IMR-90 (cell line): ENCODE results near the gene USP10. TPM values are rescaled to one million over a fixed set of nuclear protein-coding genes. Genes with fewer than 3 reads are reported as not detected.

Experiments
- ATAC-seq: fragments of 200-7000 bp; cut with Tn5 transposase; 2 replicates; pipeline ENCODE4 v1.9.1; 2020; ENCODE audit warnings: low read depth, mild to moderate bottlenecking, moderate library complexity
- BruUV-seq: library from RNA; stranded (reverse); fragments of 400-500 nt; replicated peaks from 2 replicates; lab custom pipeline; 2021; lab: Mats Ljungman, UMichigan
- CTCF ChIA-PET: fragments of 300-600 bp; formaldehyde crosslinking; extraction: SDS; loops from one replicate; lab custom pipeline; 2021; ENCODE audit warnings: antibody characterized with exemption; lab: Yijun Ruan, JAX
- POLR2A ChIA-PET: fragments of 300-600 bp; sonication (Branson Sonifier 250); formaldehyde crosslinking; loops from one replicate; lab custom pipeline; 2022; ENCODE audit warnings: antibody characterized with exemption; ENCODE audit not compliant: unreplicated experiment; lab: Charles Lee
- DNase-seq: peaks from one replicate; pipeline ENCODE4 v3.0.0; 2013
- H2AFZ ChIP-seq: replicated peaks from 2 replicates; pipeline ENCODE3; 2013; ENCODE audit warnings: low read length, mild to moderate bottlenecking; ENCODE audit not compliant: poor library complexity
- H2AK5ac ChIP-seq: 2 replicates; pipeline ENCODE4 v1.6.1; 2013; ENCODE audit warnings: low read depth, low read length, inconsistent platforms
- H2AK9ac ChIP-seq: replicated peaks from 2 replicates; pipeline ENCODE3; 2013; ENCODE audit warnings: mild to moderate bottlenecking, low read depth, low read length, moderate library complexity; ENCODE audit not compliant: poor library complexity
- H2BK120ac ChIP-seq: 2 replicates; pipeline ENCODE4 v1.6.1; 2013; ENCODE audit warnings: low read depth, low read length, inconsistent platforms
- H2BK15ac ChIP-seq: 3 replicates; pipeline ENCODE4 v1.6.1; 2013; ENCODE audit warnings: low read depth, low read length, inconsistent platforms
- H2BK20ac ChIP-seq: 2 replicates; pipeline ENCODE4 v1.6.1; 2013; ENCODE audit warnings: low read depth, mild to moderate bottlenecking, inconsistent platforms, low read length, moderate library complexity
- H2BK5ac ChIP-seq: 2 replicates; pipeline ENCODE4 v1.6.1; 2013; ENCODE audit warnings: mild to moderate bottlenecking, low read depth, low read length, inconsistent platforms; ENCODE audit not compliant: poor library complexity, severe bottlenecking
- H3K14ac ChIP-seq: replicated peaks from 2 replicates; pipeline ENCODE4 v1.6.1; 2013; ENCODE audit warnings: low read depth, low read length, inconsistent platforms
- H3K18ac ChIP-seq: 2 replicates; pipeline ENCODE4 v1.6.1; 2013; ENCODE audit warnings: low read depth, low read length, control low read depth
- H3K23ac ChIP-seq: 2 replicates; pipeline ENCODE4 v1.6.1; 2013; ENCODE audit warnings: low read depth, low read length, inconsistent platforms
- H3K27ac ChIP-seq: 2 replicates; pipeline ENCODE4 v1.5.1; 2013; ENCODE audit warnings: mild to moderate bottlenecking, control low read depth, low read length; ENCODE audit not compliant: insufficient read depth
- H3K27me3 ChIP-seq: 2 replicates; pipeline ENCODE4 v1.6.1; 2013; ENCODE audit warnings: low read length; ENCODE audit not compliant: control insufficient read depth, insufficient read depth
- H3K36me3 ChIP-seq: 2 replicates; pipeline ENCODE4 v1.6.1; 2013; ENCODE audit warnings: low read length, mixed read lengths; ENCODE audit not compliant: control insufficient read depth, insufficient read depth
- H3K4ac ChIP-seq: 2 replicates; pipeline ENCODE4 v1.6.1; 2013; ENCODE audit warnings: low read depth, low read length, inconsistent platforms
- H3K4me1 ChIP-seq: 2 replicates; pipeline ENCODE4 v1.6.1; 2013; ENCODE audit warnings: low read length, mixed read lengths; ENCODE audit not compliant: control insufficient read depth, insufficient read depth
- H3K4me2 ChIP-seq: 2 replicates; pipeline ENCODE4 v1.6.1; 2013; ENCODE audit warnings: low read depth, mild to moderate bottlenecking, control low read depth, low read length, moderate library complexity
- H3K4me3 ChIP-seq: 2 replicates; pipeline ENCODE4 v1.5.1; 2013; ENCODE audit warnings: low read depth, mild to moderate bottlenecking, control low read depth, low read length, moderate library complexity; ENCODE audit not compliant: insufficient read depth
- H3K56ac ChIP-seq: 2 replicates; pipeline ENCODE4 v1.6.1; 2013; ENCODE audit warnings: low read length, inconsistent platforms; ENCODE audit not compliant: insufficient read depth; ENCODE audit errors: extremely low read depth
- H3K79me1 ChIP-seq, 2 experiments: 2 replicates each; pipeline ENCODE4 v1.6.1; 2013; ENCODE audit warnings: low read length in 2 of 2, inconsistent platforms in 1 of 2, low read depth in 1 of 2
- H3K9ac ChIP-seq: 2 replicates; pipeline ENCODE4 v1.6.1; 2013; ENCODE audit warnings: low read depth, low read length, control low read depth
- H3K9me1 ChIP-seq: 2 replicates; pipeline ENCODE4 v1.6.1; 2013; ENCODE audit warnings: low read length, inconsistent platforms; ENCODE audit not compliant: insufficient read depth
- H3K9me3 ChIP-seq: 2 replicates; pipeline ENCODE4 v1.6.1; 2013; ENCODE audit warnings: low read length; ENCODE audit not compliant: control insufficient read depth, insufficient read depth
- H4K20me1 ChIP-seq: 2 replicates; pipeline ENCODE4 v1.6.1; 2013; ENCODE audit warnings: low read length, inconsistent platforms; ENCODE audit not compliant: insufficient read depth
- H4K5ac ChIP-seq: 2 replicates; pipeline ENCODE4 v1.6.1; 2013; ENCODE audit warnings: mild to moderate bottlenecking, low read depth, low read length, control low read depth
- H4K8ac ChIP-seq, 2 experiments: 2 replicates each; pipeline ENCODE4 v1.6.1; 2013; ENCODE audit warnings: low read depth in 2 of 2, low read length in 2 of 2, control low read depth in 1 of 2, inconsistent platforms in 1 of 2
- H4K91ac ChIP-seq: 2 replicates; pipeline ENCODE4 v1.6.1; 2013; ENCODE audit warnings: low read depth, low read length, inconsistent platforms; ENCODE audit not compliant: insufficient read depth
- MAFK ChIP-seq: IDR thresholded peaks from 2 replicates; pipeline ENCODE4 v1.6.1; 2012; ENCODE audit warnings: low read depth, low read length, improper control_type of control experiment
- MAZ ChIP-seq: IDR thresholded peaks from 2 replicates; pipeline ENCODE4 v1.6.1; 2012; ENCODE audit warnings: low read depth, mild to moderate bottlenecking, low read length, improper control_type of control experiment, moderate library complexity, borderline replicate concordance
- RAD21 ChIP-seq: IDR thresholded peaks from 2 replicates; pipeline ENCODE4 v1.6.1; 2012; ENCODE audit warnings: low read length, improper control_type of control experiment
- RCOR1 ChIP-seq: IDR thresholded peaks from 2 replicates; pipeline ENCODE4 v1.6.1; 2012; ENCODE audit warnings: mild to moderate bottlenecking, low read length, improper control_type of control experiment; ENCODE audit not compliant: insufficient replicate concordance
- RFX5 ChIP-seq: IDR thresholded peaks from 2 replicates; pipeline ENCODE4 v1.8.0; 2012; ENCODE audit warnings: low read depth, mild to moderate bottlenecking, low read length, moderate library complexity
- WGBS, 2 experiments: methylation state at CpG; one replicate each; pipeline versions ENCODE4 v1.1.5 to v1.1.7; 2013; ENCODE audit warnings: missing lambda C conversion rate in 2 of 2; ENCODE audit not compliant: insufficient read length in 1 of 2; ENCODE audit errors: extremely low coverage in 2 of 2; 5-methylcytosine and 5-hydroxymethylcytosine counted together
- dilution Hi-C: fragments of 300-500 bp; cut with HindIII; formaldehyde crosslinking; loops from one replicate; pipeline ENCODE4 v1.14.3; 2018; ENCODE audit warnings: low sequenced_read_pairs; ENCODE audit not compliant: unreplicated experiment
- in situ Hi-C: fragments of 300-500 bp; cut with MboI; formaldehyde crosslinking; loops from 3 replicates; pipeline ENCODE4 v1.14.3; 2019; ENCODE audit warnings: low sequenced_read_pairs, inconsistent platforms, mixed read lengths
- intact Hi-C: fragments of 100-400 bp; cut with micrococcal nuclease; formaldehyde crosslinking; loops from 2 replicates; pipeline ENCODE4 v1.10.0; 2022
- polyA plus RNA-seq, 3 experiments: library from polyadenylated mRNA; depleted of rRNA; stranded (reverse); fragments of >200 nt; gene quantifications; 2 replicates each; pipeline ENCODE4 v1.2.3, GENCODE V29; 2012; ENCODE audit warnings: low replicate concordance in 1 of 3
- total RNA-seq: library from RNA; depleted of rRNA; stranded (reverse); fragments of >200 nt; gene quantifications from 2 replicates; pipeline ENCODE4 v1.2.3, GENCODE V29; 2012
- TF ChIP-seq, protein P1 (sequence below): fragments of 150-350 bp; IDR thresholded peaks from 2 replicates; pipeline ENCODE4 v1.6.1; 2016; ENCODE audit warnings: low read depth, mild to moderate bottlenecking, low read length, moderate library complexity, borderline replicate concordance

Gene USP10
- total and polyA plus RNA-seq, 2 of the 4 experiments (the other 2 are of a cell fraction) = 54.3 to 79.0 TPM

DNA sequence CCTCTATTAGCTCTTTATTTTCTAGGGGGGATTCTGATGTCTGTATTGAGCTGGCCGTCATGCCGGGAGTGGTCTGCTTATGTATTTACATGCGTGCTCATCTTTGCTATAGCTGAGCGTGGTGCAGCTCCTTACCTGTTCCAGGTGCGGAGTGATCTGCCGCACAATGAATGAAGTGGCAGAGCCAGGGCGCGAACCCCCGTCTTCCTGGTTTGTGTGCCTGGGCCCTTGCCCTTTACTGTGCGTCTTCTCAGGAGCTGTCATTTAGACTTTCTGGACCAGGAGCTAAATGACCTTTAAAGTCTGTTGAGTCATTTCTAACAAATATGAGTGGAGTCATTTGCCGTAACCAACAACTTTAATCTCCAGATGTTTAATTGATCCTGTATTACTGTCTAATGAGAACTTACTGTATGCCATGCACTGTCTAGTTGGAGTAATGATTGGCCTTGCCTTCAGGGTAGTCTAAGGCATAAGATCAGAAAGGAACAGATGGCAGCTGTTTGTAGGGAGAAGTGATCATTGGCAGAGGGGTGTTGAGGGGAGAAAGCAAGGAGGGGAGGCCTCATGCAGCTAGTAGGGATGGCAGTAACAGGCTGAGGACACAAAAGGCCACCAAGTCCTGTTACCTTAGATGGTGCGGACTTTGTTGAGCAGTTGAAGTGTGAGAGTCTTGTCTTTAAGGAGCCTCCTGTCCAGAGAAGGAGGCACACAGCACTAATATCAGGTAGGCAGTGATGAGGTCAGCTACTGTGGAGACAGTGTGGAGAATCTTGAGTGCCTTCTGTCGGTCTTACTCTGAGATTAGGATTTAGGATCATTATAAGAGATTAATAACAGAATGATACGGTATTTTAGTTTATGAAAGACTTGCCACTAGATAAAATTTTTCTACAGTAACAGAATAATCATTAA is 53.9 kb downstream of the USP10 start:
- in situ Hi-C loops = no loop called here
- H3K9me3 ChIP-seq = no peaks in the 10 kb centered on the region
- no peak for TF ChIP-seq RFX5
- TF ChIP-seq RCOR1 = no peak
- TF ChIP-seq MAFK = no peak
- TF ChIP-seq, protein P1, sequence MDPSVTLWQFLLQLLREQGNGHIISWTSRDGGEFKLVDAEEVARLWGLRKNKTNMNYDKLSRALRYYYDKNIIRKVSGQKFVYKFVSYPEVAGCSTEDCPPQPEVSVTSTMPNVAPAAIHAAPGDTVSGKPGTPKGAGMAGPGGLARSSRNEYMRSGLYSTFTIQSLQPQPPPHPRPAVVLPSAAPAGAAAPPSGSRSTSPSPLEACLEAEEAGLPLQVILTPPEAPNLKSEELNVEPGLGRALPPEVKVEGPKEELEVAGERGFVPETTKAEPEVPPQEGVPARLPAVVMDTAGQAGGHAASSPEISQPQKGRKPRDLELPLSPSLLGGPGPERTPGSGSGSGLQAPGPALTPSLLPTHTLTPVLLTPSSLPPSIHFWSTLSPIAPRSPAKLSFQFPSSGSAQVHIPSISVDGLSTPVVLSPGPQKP = no peak
- no peak for TF ChIP-seq MAZ
- TF ChIP-seq RAD21 = no peak

More for the DNA sequence above, 53.9 kb downstream of the USP10 start:
- Histone ChIP-seq H3K56ac (no peak overlapping the region), H2BK120ac (no peak overlapping the region), H3K9me1 (peaks cover 22% of the 10 kb centered on the region), H3K14ac (no peak overlapping the region), H3K4me1 (peaks cover 21% of the 10 kb centered on the region), H4K8ac (peak overlapping the region in 1 of 2 experiments; percentile 12; a peak in 2 of 4 replicates), H3K36me3 (peaks cover 5% of the 10 kb centered on the region; the same call in 1 of the 2 replicates), H2BK5ac (no peak overlapping the region), H3K23ac (no peak overlapping the region), H3K4ac (no peak overlapping the region), H3K18ac (peak overlapping the region; percentile 15; the same call in 1 of the 2 replicates), H3K27ac (peak overlapping the region; percentile 7; the same call in 1 of the 2 replicates), H4K91ac (0 out of 2 replicates have a peak overlapping the region, but pooled peaks have one; percentile 19), H3K27me3 (no peaks in the 10 kb centered on the region), H2AK5ac (peak overlapping the region; percentile 31; the same call in 1 of the 2 replicates), H3K4me3 (no peak overlapping the region), H3K9ac (0 out of 2 replicates have a peak overlapping the region, but pooled peaks have one; percentile 8), H2AK9ac (no peak overlapping the region), H3K4me2 (no peak overlapping the region), H2AFZ (no peak overlapping the region), H4K20me1 (peaks cover 57% of the 10 kb centered on the region), H3K79me1 (peaks cover 41 to 95% of the 10 kb centered on the region in 2 experiments), H2BK20ac (no peak overlapping the region), H4K5ac (no peak overlapping the region), H2BK15ac (peak overlapping the region; percentile 45; the same call in 1 of the 3 replicates)
- intact Hi-C loops (loop anchor here (1.0 to 10.0 kb wide), 3 partner anchors 199 to 331 kb away; no protein-coding TSS in a partner anchor), dilution Hi-C loops (no loop called here)
- ChIA-PET POLR2A (interaction anchor here (0.5 kb wide), 1 partner anchor 219 kb away, joined by 4 read pairs; no protein-coding TSS in a partner anchor), CTCF (interaction anchor here (0.6 to 2.7 kb wide), 14 partner anchors 14 to 218 kb away, joined by 3 to 25 read pairs (median 4); no protein-coding TSS in a partner anchor)
- WGBS, 2 experiments = 98% methylated on average over 8 of the region's 14 CpGs; no CpG with 5 or more reads in 1 of the 2 experiments
- no peak for DNase-seq
- BruUV-seq = no TSS peak
- ATAC-seq = no peak; the same call in 1 of the 2 replicates
